Measurements from ENCODE around the gene PIAS4.

GRCh38 chr19:3984584-3984907, 23.0 kb upstream of the PIAS4 start:
- no peak for TF ChIP-seq GATA2 (IDR thresholded peaks at IDR 0.05; ENCODE audit: low read depth, low read length)
- TF ChIP-seq GATA3 (IDR thresholded peaks at IDR 0.05; ENCODE audit: low read depth, low read length) = no peak
